A673 (cell line): ENCODE results near the gene POU2F2. TPM values are rescaled to one million over a fixed set of nuclear protein-coding genes. Genes with fewer than 3 reads are reported as not detected.

Experiments used
- BruUV-seq: library from RNA; stranded (reverse); fragments of 400-500 nt; replicated peaks from 2 replicates; lab custom pipeline; 2021; lab: Mats Ljungman, UMichigan
- CTCF ChIA-PET: fragments of 300-600 bp; sonication (Branson Sonifier 250); formaldehyde crosslinking; loops from one replicate; lab custom pipeline; 2022; ENCODE audit warnings: antibody characterized with exemption; lab: Charles Lee
- POLR2A ChIA-PET: fragments of 300-600 bp; sonication (Branson Sonifier 250); formaldehyde crosslinking; loops from one replicate; lab custom pipeline; 2022; ENCODE audit warnings: antibody characterized with exemption; ENCODE audit not compliant: low non-redundant PET; lab: Charles Lee
- DNase-seq: peaks from one replicate; pipeline ENCODE4 v3.0.0-alpha.2; 2015; ENCODE audit warnings: low spot score
- H3K27ac ChIP-seq: fragments of 200-600 bp; sonication (generic); 2 replicates; pipeline ENCODE4 v1.5.1; 2016; ENCODE audit warnings: mixed run types, low read depth, mild to moderate bottlenecking, mixed read lengths, antibody characterized with exemption, low read length; ENCODE audit not compliant: poor library complexity, severe bottlenecking
- H3K27me3 ChIP-seq: fragments of 200-600 bp; sonication (generic); replicated peaks from 2 replicates; pipeline ENCODE4 v1.6.1; 2017; ENCODE audit warnings: mixed run types, low read depth, mild to moderate bottlenecking, mixed read lengths, antibody characterized with exemption, low read length; ENCODE audit not compliant: insufficient read depth, poor library complexity
- H3K36me3 ChIP-seq: fragments of 200-600 bp; sonication (generic); 2 replicates; pipeline ENCODE4 v1.6.1; 2016; ENCODE audit warnings: mixed run types, mild to moderate bottlenecking, mixed read lengths, antibody characterized with exemption, low read length; ENCODE audit not compliant: insufficient read depth, poor library complexity, severe bottlenecking
- H3K4me1 ChIP-seq: fragments of 200-600 bp; sonication (generic); 2 replicates; pipeline ENCODE4 v1.6.1; 2017; ENCODE audit warnings: mixed run types, mild to moderate bottlenecking, mixed read lengths, antibody characterized with exemption, low read length; ENCODE audit not compliant: insufficient read depth, poor library complexity, severe bottlenecking
- H3K4me3 ChIP-seq: fragments of 200-600 bp; sonication (generic); 2 replicates; pipeline ENCODE4 v1.5.1; 2016; ENCODE audit warnings: low read depth, mixed run types, mild to moderate bottlenecking, mixed read lengths, low read length; ENCODE audit not compliant: poor library complexity, severe bottlenecking
- H3K9me3 ChIP-seq: fragments of 200-600 bp; sonication (generic); 2 replicates; pipeline ENCODE4 v1.6.1; 2016; ENCODE audit warnings: mixed run types, low read depth, mild to moderate bottlenecking, mixed read lengths, antibody characterized with exemption, low read length; ENCODE audit not compliant: poor library complexity, severe bottlenecking
- EZH2 ChIP-seq: fragments of 200-600 bp; sonication (generic); IDR thresholded peaks from 2 replicates; pipeline ENCODE4 v1.6.1; 2017; ENCODE audit warnings: borderline replicate concordance, low read depth, mild to moderate bottlenecking, mixed read lengths, antibody characterized with exemption, low read length; ENCODE audit not compliant: poor library complexity, severe bottlenecking
- intact Hi-C: fragments of 100-400 bp; cut with micrococcal nuclease; formaldehyde crosslinking; loops from one replicate; pipeline ENCODE4 v1.10.0; 2022; ENCODE audit not compliant: unreplicated experiment
- total RNA-seq: library from RNA; stranded (reverse); gene quantifications from 2 replicates; pipeline ENCODE4 v1.2.3, GENCODE V29; 2021
- TF ChIP-seq, protein P1 (sequence below): fragments of 300-800, 200-600 bp; sonication (generic); conservative IDR thresholded peaks from 2 replicates; pipeline ENCODE4 v1.5.1; 2017; ENCODE audit warnings: low read depth, mild to moderate bottlenecking, antibody characterized with exemption, low read length, moderate library complexity, mixed read lengths

Gene POU2F2
- total RNA-seq, 1 experiment from 2014 or later = 2.5 TPM

DNA sequence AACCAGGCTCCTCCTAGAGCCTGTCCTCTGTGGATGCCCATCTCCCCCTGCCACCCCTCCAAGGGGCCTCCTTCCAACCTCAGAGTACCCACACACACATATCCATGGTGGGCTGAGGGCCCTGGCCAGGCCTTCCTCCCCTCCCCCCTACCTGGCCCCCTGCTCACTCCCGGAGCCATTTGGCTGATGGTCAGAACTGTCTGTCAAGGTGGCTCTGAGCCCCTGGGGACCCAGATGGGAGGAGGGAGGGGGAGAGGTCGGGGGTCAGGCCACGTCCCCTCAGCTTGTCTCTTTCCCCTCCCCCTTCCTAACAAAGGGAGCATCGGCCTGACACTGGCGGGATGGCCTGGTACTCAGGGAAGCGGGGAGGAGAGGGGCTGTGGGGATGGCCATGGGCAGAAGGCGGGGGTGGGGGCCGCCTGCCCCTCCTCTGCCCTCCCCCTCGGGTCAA is 18.7 kb upstream of the POU2F2 start:
- no peak for TF ChIP-seq EZH2
- TF ChIP-seq, protein P1, sequence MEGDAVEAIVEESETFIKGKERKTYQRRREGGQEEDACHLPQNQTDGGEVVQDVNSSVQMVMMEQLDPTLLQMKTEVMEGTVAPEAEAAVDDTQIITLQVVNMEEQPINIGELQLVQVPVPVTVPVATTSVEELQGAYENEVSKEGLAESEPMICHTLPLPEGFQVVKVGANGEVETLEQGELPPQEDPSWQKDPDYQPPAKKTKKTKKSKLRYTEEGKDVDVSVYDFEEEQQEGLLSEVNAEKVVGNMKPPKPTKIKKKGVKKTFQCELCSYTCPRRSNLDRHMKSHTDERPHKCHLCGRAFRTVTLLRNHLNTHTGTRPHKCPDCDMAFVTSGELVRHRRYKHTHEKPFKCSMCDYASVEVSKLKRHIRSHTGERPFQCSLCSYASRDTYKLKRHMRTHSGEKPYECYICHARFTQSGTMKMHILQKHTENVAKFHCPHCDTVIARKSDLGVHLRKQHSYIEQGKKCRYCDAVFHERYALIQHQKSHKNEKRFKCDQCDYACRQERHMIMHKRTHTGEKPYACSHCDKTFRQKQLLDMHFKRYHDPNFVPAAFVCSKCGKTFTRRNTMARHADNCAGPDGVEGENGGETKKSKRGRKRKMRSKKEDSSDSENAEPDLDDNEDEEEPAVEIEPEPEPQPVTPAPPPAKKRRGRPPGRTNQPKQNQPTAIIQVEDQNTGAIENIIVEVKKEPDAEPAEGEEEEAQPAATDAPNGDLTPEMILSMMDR = no peak
- CTCF ChIA-PET = no interaction called here
- POLR2A ChIA-PET = no interaction called here
- H3K4me3 ChIP-seq = no peak overlapping the region
- no peak overlapping the region for H3K27ac ChIP-seq
- peaks cover 16% of the 10 kb centered on the region for H3K27me3 ChIP-seq
- H3K9me3 ChIP-seq = no peaks in the 10 kb centered on the region
- no TSS peak for BruUV-seq
- H3K4me1 ChIP-seq = no peaks in the 10 kb centered on the region
- DNase-seq = no peak
- intact Hi-C loops = no loop called here
- H3K36me3 ChIP-seq = no peaks in the 10 kb centered on the region

DNA sequence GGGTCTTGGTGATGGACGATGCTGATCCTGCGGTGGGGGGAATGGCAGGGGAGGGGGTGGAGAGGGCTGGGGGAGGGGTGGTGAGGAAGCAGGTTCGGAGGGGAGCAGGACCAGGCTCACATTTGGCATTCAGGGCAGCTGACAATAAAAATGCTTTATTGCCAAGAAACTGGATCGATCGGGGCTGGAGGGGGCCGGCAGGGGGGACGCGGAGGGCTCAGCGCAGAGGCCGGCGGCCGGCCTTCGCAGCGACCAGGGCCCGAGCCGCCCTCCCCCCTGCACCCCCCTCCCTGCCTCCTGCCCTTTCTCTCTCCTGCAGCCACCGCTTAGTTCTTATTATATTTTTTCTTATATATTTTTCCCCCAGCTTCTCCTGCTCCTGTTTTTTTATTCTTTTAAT is 18.1 kb upstream of the POU2F2 start:
- H3K27me3 ChIP-seq = peaks cover 16% of the 10 kb centered on the region
- no peak overlapping the region for H3K27ac ChIP-seq
- no TSS peak for BruUV-seq
- ChIA-PET POLR2A (no interaction called here), CTCF (no interaction called here)
- no peak for DNase-seq
- no peaks in the 10 kb centered on the region for H3K9me3 ChIP-seq
- intact Hi-C loops = no loop called here
- TF ChIP-seq, protein P1 = no peak
- TF ChIP-seq EZH2 = no peak
- no peaks in the 10 kb centered on the region for H3K36me3 ChIP-seq
- H3K4me1 ChIP-seq = no peaks in the 10 kb centered on the region
- H3K4me3 ChIP-seq = no peak overlapping the region

DNA sequence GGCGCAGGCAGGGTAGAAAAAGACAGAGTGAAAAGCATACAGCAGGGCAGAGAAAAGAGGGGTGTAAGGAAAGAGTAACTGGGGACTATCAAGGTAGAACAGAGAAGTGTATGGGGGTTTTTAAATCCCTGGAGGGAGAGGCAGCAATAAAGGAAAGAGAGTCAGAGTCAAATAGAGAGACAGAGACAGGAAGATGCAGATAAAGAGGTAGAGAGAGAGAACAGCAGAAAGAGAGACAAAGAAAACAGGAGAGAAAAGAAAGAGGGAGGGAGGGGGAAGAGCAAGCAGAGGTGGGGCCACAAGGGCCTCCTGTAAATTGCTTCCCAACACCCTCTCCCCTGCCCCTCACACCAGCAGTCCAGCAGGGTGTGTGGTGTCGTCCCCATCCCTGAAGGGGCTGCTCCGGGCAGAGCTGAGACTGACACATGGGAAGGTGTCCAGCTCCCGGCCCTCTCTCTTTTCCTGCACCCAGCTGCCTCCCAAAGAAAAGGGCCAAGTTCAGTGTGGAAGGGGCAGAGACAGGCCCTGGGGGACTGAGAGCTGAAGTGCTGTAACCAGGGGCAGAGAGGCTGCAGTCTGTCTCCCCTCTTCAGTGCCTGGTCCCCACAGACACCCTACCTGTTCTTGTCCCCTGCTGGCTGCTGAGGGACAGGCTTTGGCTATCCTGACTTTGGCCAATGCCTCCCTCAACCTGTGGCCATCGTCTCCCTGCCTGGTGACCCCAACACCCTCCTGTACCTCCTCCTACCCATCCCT is 17.4 kb upstream of the POU2F2 start:
- no TSS peak for BruUV-seq
- intact Hi-C loops = no loop called here
- ChIA-PET CTCF (no interaction called here), POLR2A (no interaction called here)
- TF ChIP-seq EZH2 = no peak
- TF ChIP-seq, protein P1 = no peak
- Histone ChIP-seq H3K9me3 (no peaks in the 10 kb centered on the region), H3K36me3 (no peaks in the 10 kb centered on the region), H3K4me1 (no peaks in the 10 kb centered on the region), H3K4me3 (no peak overlapping the region), H3K27ac (no peak overlapping the region), H3K27me3 (peaks cover 16% of the 10 kb centered on the region)
- no peak for DNase-seq
